Stomach (tissue), 9 donors: ENCODE results near the gene BMP7. TPM values are rescaled to one million over a fixed set of nuclear protein-coding genes. Genes with fewer than 3 reads are reported as not detected.

Experiments
- DNase-seq, 2 donors: peaks; one replicate each; pipeline versions ENCODE4 v3.0.0 to v3.0.0-alpha.2; 2013 to 2019
- H3K27ac ChIP-seq, 5 donors: fragments of 200-600 bp in 4 of 5; sonication (generic) in 4 of 5; one replicate each; pipeline ENCODE4 v1.5.1; 2013 to 2019; ENCODE audit warnings: mild to moderate bottlenecking in 1 of 5, moderate library complexity in 1 of 5
- H3K27me3 ChIP-seq, 3 donors: fragments of 200-600 bp; sonication (generic); one replicate each; pipeline ENCODE4 v1.5.1; 2017 to 2019; ENCODE audit warnings: mixed run types in 1 of 3
- H3K36me3 ChIP-seq, 4 donors: fragments of 200-600 bp; sonication (generic); 1 replicate in 3 of 4; 2 replicates in 1 of 4; pipeline ENCODE4 v1.5.1; 2016 to 2019
- H3K4me1 ChIP-seq, 4 donors: fragments of 200-600 bp; sonication (generic); one replicate each; pipeline ENCODE4 v1.5.1; 2016 to 2019
- H3K4me3 ChIP-seq, 4 donors: fragments of 200-600 bp; sonication (generic) in 3 of 4; one replicate each; pipeline ENCODE4 v1.5.1; 2016 to 2019; ENCODE audit warnings: mild to moderate bottlenecking in 1 of 4
- H3K9me3 ChIP-seq, 4 donors: fragments of 200-600 bp; sonication (generic); one replicate each; pipeline ENCODE4 v1.5.1; 2016 to 2019
- CTCF ChIP-seq, 7 experiments: fragments of 450-650 bp in 4 of 7; fragments of 200-600 bp in 3 of 7; sonication (generic) in 3 of 7; IDR thresholded peaks; one replicate each; pipeline ENCODE4 v1.5.1; 2016 to 2019; ENCODE audit warnings: antibody characterized with exemption in 7 of 7, control low read depth in 2 of 7, mild to moderate bottlenecking in 1 of 7
- EP300 ChIP-seq: sonication (generic); formaldehyde crosslinking; IDR thresholded peaks from one replicate; pipeline ENCODE4 v1.6.1; 2017; ENCODE audit warnings: antibody characterized with exemption
- POLR2A ChIP-seq, 4 donors: fragments of 450-650 bp; IDR thresholded peaks; one replicate each; pipeline ENCODE4 v1.6.1; 2016; ENCODE audit warnings: antibody characterized with exemption in 4 of 4, control low read depth in 2 of 4, mild to moderate bottlenecking in 1 of 4, moderate library complexity in 1 of 4
- POLR2AphosphoS5 ChIP-seq, 3 donors: sonication (generic); formaldehyde crosslinking; IDR thresholded peaks; one replicate each; pipeline ENCODE4 v1.6.1; 2016; ENCODE audit warnings: antibody characterized with exemption in 3 of 3
- WGBS, 5 donors: extraction: QIAGEN DNeasy Blood & Tissue Kit in 3 of 5; methylation state at CpG; one replicate each; pipeline versions ENCODE4 v1.1.5 to v1.1.7; 2013 to 2018; 5-methylcytosine and 5-hydroxymethylcytosine counted together
- intact Hi-C: fragments of 100-400 bp; cut with DNase I; formaldehyde crosslinking; loops from one replicate; pipeline ENCODE4 v1.15.1; 2023; ENCODE audit warnings: low total_unique reads
- polyA plus RNA-seq, 3 donors: library from polyadenylated mRNA; stranded (reverse); fragments of 200-250 nt; gene quantifications; one replicate each; pipeline ENCODE4 v1.2.3, GENCODE V29; 2013
- total RNA-seq, 5 donors: library from RNA; depleted of rRNA; stranded (reverse); fragments of >200 nt; gene quantifications; one replicate each; pipeline versions ENCODE4 v1.1.0 to v1.2.3, GENCODE V29; 2014 to 2016
- donor health status: healthy with polysubstance abuse.
- donor health status: Bipolar disorder and iron deficiency.
- donor health status: healthy.

BMP7 gene
- total and polyA plus RNA-seq, 8 donors: under 0.01 to 11.0 (median 2.4) TPM

- TF ChIP-seq POLR2AphosphoS5 (IDR thresholded peaks at IDR 0.05) (no peak), EP300 (no peak), CTCF (IDR thresholded peaks at IDR 0.05) (no peak), POLR2A (IDR thresholded peaks at IDR 0.05) (no peak)
- Histone ChIP-seq H3K36me3 (no peaks in the 10 kb centered on the region), H3K27ac (no peak overlapping the region), H3K4me1 (peaks cover 0 to 8% (median 0%) of the 10 kb centered on the region in 4 donors), H3K9me3 (peaks cover 0 to 5% (median 0%) of the 10 kb centered on the region in 4 donors), H3K4me3 (no peak overlapping the region), H3K27me3 (peaks cover 0 to 37% (median 0%) of the 10 kb centered on the region in 3 donors)
- intact Hi-C loops: no loop called here
- no peak for DNase-seq
- WGBS, 5 donors: 85 to 95% (median 93%) methylated on average over 4 of the region's 4 CpGs
Measured at GRCh38 chr20:57238089-57238488, 28.4 kb downstream of the BMP7 start.

- Histone ChIP-seq H3K27me3 (peaks cover 0 to 37% (median 0%) of the 10 kb centered on the region in 3 donors), H3K4me3 (no peak overlapping the region), H3K27ac (no peak overlapping the region), H3K9me3 (peaks cover 0 to 5% (median 0%) of the 10 kb centered on the region in 4 donors), H3K36me3 (no peaks in the 10 kb centered on the region), H3K4me1 (peaks cover 0 to 8% (median 0%) of the 10 kb centered on the region in 4 donors)
- TF ChIP-seq CTCF (IDR thresholded peaks at IDR 0.05) (no peak), EP300 (no peak), POLR2AphosphoS5 (IDR thresholded peaks at IDR 0.05) (no peak), POLR2A (IDR thresholded peaks at IDR 0.05) (no peak)
- WGBS, 5 donors: 75 to 90% (median 83%) methylated on average over 3 of the region's 3 CpGs
- intact Hi-C loops: no loop called here
- DNase-seq: no peak
Measured at GRCh38 chr20:57237585-57237953, 28.9 kb downstream of the BMP7 start.

GRCh38 chr20:57236813-57237584, 29.4 kb downstream of the BMP7 start:
- Histone ChIP-seq H3K4me3 (no peak overlapping the region), H3K27me3 (peaks cover 0 to 37% (median 0%) of the 10 kb centered on the region in 3 donors), H3K27ac (no peak overlapping the region), H3K4me1 (peaks cover 0 to 8% (median 0%) of the 10 kb centered on the region in 4 donors), H3K36me3 (no peaks in the 10 kb centered on the region), H3K9me3 (peaks cover 0 to 5% (median 0%) of the 10 kb centered on the region in 4 donors)
- 63 to 85% (median 75%) methylated on average over 15 of the region's 15 CpGs for WGBS, 5 donors
- DNase-seq: no peak
- TF ChIP-seq POLR2AphosphoS5 (IDR thresholded peaks at IDR 0.05) (no peak), CTCF (IDR thresholded peaks at IDR 0.05) (no peak), EP300 (no peak), POLR2A (IDR thresholded peaks at IDR 0.05) (no peak)
- intact Hi-C loops: no loop called here

GRCh38 chr20:57234556-57235251, 31.7 kb downstream of the BMP7 start:
- TF ChIP-seq POLR2AphosphoS5 (IDR thresholded peaks at IDR 0.05) (no peak), EP300 (no peak), POLR2A (IDR thresholded peaks at IDR 0.05) (no peak), CTCF (IDR thresholded peaks at IDR 0.05) (no peak)
- Histone ChIP-seq H3K36me3 (no peaks in the 10 kb centered on the region), H3K4me3 (no peak overlapping the region), H3K27me3 (peaks cover 0 to 37% (median 0%) of the 10 kb centered on the region in 3 donors), H3K27ac (no peak overlapping the region), H3K9me3 (peaks cover 0 to 1% (median 0%) of the 10 kb centered on the region in 4 donors), H3K4me1 (no peaks in the 10 kb centered on the region)
- DNase-seq: no peak
- intact Hi-C loops: no loop called here
- 50 to 61% (median 59%) methylated on average over 11 of the region's 11 CpGs for WGBS, 5 donors
